Stimulated activated naive CD8-positive, alpha-beta T cell treated with anti-CD3 and anti-CD28 coated beads, Interleukin-15, Interleukin-2, amounts not matched to agents 100 ng/mL and 50 ng/mL, for 24 hours (primary cell): ENCODE data around the gene HMG20A.

Experiments used
- H3K27ac Mint-ChIP-seq: one replicate; pipeline ENCODE4 v1.8.0; 2021; ENCODE audit warnings: mild to moderate bottlenecking, mixed read lengths
- H3K27me3 Mint-ChIP-seq: one replicate; pipeline ENCODE4 v1.8.0; 2021; ENCODE audit warnings: mixed read lengths
- H3K36me3 Mint-ChIP-seq: one replicate; pipeline ENCODE4 v1.8.0; 2021; ENCODE audit warnings: low read depth, mixed read lengths
- H3K4me1 Mint-ChIP-seq: one replicate; pipeline ENCODE4 v1.8.0; 2021; ENCODE audit warnings: low read depth, mixed read lengths
- H3K4me3 Mint-ChIP-seq: one replicate; pipeline ENCODE4 v1.8.0; 2021; ENCODE audit warnings: mild to moderate bottlenecking, mixed read lengths
- H3K9me3 Mint-ChIP-seq: one replicate; pipeline ENCODE4 v1.8.0; 2021; ENCODE audit warnings: mixed read lengths

HMG20A gene

DNA sequence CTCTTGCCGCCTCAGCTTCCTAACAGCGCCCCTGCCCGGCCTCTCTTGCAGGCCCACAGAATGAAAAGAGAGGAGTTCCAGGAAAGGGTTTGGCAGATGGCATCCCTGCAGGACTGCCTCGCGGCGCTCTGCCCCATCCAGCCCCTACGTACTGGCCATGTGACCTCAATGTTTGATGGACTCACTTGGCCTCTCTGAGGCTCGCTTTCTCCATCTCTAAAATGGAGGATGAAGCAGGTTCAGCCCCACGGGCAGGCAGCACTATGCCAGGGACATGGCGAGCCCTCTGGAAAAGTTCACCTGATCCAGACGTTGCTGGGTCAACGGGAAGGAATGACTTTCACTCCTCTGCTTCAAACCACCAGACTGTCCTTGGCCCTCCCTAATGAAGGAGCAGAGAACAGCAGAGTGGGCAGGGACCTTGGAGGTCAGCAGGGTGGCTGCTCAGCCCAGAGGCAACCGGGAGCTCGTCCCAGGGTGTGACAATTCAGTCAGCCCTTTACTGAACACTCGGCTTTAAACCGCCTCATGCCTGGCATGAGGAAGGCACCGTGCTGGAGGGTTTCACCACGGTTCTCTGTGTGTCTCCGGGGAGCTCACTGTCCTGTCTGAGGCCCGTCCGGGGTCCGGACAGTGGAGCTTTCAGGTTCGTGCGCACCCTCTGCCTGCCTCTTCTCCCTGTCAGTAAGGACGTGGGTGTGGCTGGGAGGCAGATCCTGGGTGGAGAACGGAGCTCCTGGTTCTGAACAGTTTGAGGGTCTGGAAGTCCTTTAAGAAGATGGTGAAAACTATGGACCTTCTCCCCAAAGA, 110.7 kb downstream of the HMG20A start:
- Mint-ChIP-seq H3K27me3 (no peaks in the 10 kb centered on the region), H3K9me3 (no peaks in the 10 kb centered on the region), H3K4me3 (no peak overlapping the region), H3K27ac (no peak overlapping the region), H3K36me3 (no peaks in the 10 kb centered on the region), H3K4me1 (no peaks in the 10 kb centered on the region)

DNA sequence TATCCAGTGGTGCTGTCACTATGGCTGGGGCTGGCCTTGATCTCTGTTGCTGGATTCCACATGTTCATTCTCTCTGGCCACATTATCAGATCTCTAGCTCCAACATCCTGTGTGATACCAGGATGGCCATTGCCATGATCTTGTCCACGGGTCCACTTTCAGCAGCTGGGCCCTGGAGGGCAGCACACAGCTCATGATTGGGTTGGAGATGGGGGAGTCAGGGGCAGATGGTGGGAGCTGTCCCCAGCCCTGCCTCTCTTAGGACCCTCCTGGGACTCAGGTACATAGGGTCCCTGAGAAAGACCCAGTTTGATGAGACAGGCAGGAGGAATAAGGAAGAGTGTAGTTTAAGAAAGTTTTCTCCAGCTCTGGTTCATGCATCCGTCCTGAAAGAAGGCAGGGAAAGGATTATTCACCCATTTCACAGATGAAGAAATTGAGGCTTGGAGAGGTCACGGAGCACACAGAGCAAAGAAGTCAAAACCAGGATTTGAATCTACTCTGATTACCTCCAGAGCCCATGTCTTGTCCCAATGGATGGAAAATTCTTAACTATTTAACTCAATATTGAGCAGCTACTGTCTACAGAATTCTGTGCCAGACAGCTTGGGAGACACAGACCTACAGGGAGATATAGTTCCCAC, 111.5 kb downstream of the HMG20A start:
- no peak overlapping the region for H3K4me3 Mint-ChIP-seq
- H3K4me1 Mint-ChIP-seq = no peaks in the 10 kb centered on the region
- H3K9me3 Mint-ChIP-seq = no peaks in the 10 kb centered on the region
- no peaks in the 10 kb centered on the region for H3K27me3 Mint-ChIP-seq
- H3K27ac Mint-ChIP-seq = no peak overlapping the region
- no peaks in the 10 kb centered on the region for H3K36me3 Mint-ChIP-seq

DNA sequence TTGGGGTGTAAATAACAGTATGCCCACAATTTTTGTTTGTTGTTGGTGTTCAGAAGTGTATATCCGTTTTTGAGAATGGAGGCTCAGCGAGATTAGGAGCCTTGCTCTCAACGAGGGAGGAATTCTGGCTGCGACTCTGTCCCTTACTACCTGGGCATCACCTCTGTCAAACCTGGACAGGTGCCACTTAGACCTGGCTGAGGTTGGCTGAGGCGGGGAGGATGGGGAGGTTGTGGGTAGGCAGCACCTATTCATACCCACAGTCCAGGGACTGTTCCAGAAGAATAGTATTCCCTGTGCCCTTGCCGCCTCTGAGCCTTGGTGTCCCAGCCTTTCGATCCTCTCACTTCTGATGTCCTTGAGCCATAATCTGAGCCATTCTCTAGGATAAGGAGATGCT, 112.2 kb downstream of the HMG20A start:
- Mint-ChIP-seq H3K36me3 (no peaks in the 10 kb centered on the region), H3K9me3 (no peaks in the 10 kb centered on the region), H3K4me1 (no peaks in the 10 kb centered on the region), H3K27ac (no peak overlapping the region), H3K4me3 (no peak overlapping the region), H3K27me3 (no peaks in the 10 kb centered on the region)

DNA sequence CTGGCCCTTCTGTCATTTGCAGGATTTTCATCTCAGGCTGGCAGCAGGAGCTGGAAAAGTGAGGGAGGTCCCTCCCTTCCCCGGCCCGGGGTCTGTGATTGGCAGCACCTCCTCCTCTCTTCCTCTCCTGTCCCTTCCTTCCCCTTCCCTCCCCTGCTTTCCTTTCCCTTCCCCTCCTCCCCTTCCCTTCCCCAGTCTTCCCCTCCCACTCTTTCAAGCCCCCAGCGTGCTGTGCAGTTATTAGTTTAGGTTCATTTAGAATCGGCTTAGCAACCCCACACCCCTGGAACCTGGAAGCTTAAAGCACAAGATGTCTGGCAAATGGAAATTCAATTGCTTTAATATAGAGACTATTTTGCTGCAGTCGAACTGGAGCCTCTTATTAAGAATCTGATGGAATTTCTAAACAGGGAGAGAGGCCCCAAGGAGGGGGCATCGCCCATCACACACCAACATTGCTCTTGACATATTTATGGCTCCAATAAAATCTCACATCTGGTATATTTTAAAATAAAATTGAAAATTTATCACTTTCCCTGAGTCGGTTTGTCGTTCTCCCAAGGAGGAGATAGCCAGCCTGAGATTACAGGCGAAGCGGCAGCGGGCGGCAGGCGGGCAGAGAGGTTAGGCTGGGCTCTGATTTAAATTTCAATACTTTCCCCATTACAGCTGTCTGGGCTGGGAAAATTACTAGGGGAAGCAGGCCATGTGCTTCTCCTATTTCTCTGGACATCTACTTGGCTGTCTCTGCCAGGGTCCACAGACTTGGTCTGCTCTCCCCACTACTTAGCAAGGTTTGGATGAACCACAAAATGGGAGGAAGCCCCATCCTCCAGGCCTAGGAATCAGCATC, 113.1 kb downstream of the HMG20A start:
- Mint-ChIP-seq H3K4me3 (no peak overlapping the region), H3K4me1 (peaks cover 2% of the 10 kb centered on the region), H3K9me3 (no peaks in the 10 kb centered on the region), H3K27ac (no peak overlapping the region), H3K36me3 (no peaks in the 10 kb centered on the region), H3K27me3 (no peaks in the 10 kb centered on the region)
